ENCODE measurements around the gene FMO5. TPM values are rescaled to one million over a fixed set of nuclear protein-coding genes. Genes with fewer than 3 reads are reported as not detected.

FMO5 gene
- total RNA-seq, 2 experiments from 2014 or later = 1.7 to 3.9 TPM

GRCh38 chr1:147208619-147209018, 16.5 kb downstream of the FMO5 start:
- Histone ChIP-seq H3K27ac (ENCODE audit: low read depth, low read length, poor library complexity, severe bottlenecking) (no peak overlapping the region), H3K9me2 (ENCODE audit: insufficient read depth, low read length) (no peaks in the 10 kb centered on the region), H3K4me1 (ENCODE audit: insufficient read depth, low read length, poor library complexity, severe bottlenecking) (peaks cover 14% of the 10 kb centered on the region), H2AFZ (ENCODE audit: low read length) (no peak overlapping the region), H3K4me3 (ENCODE audit: low read depth, low read length, poor library complexity, severe bottlenecking) (no peak overlapping the region), H4K20me1 (ENCODE audit: insufficient read depth, low read length) (no peaks in the 10 kb centered on the region), H3K9me3 (ENCODE audit: low read length) (no peaks in the 10 kb centered on the region), H3K36me3 (ENCODE audit: insufficient read depth, low read length) (no peaks in the 10 kb centered on the region), H3K79me2 (ENCODE audit: insufficient read depth, low read depth, low read length) (no peaks in the 10 kb centered on the region), H3K4me2 (ENCODE audit: low read length) (no peak overlapping the region)
- intact Hi-C loops (cut with micrococcal nuclease; ENCODE audit: unreplicated experiment) = no loop called here
- TF ChIP-seq CTCF (conservative IDR thresholded peaks at IDR 0.05; ENCODE audit: low read length) (no peak), EZH2phosphoT487 (IDR thresholded peaks at IDR 0.05; ENCODE audit: borderline replicate concordance, low read depth, low read length) (no peak)
- ChIA-PET CTCF (ENCODE audit: unreplicated experiment) (no interaction called here), POLR2A (no interaction called here)
- no peak for DNase-seq (ENCODE audit: low spot score)
- BruUV-seq (replicated peaks) = no TSS peak

- no peaks in the 10 kb centered on the region for H4K20me1 ChIP-seq (ENCODE audit: insufficient read depth, low read length)
- H3K4me3 ChIP-seq (ENCODE audit: low read depth, low read length, poor library complexity, severe bottlenecking) = no peak overlapping the region
- intact Hi-C loops (cut with micrococcal nuclease; ENCODE audit: unreplicated experiment) = no loop called here
- H3K4me1 ChIP-seq (ENCODE audit: insufficient read depth, low read length, poor library complexity, severe bottlenecking) = peaks cover 20% of the 10 kb centered on the region
- no TSS peak for BruUV-seq (replicated peaks)
- H3K9me3 ChIP-seq (ENCODE audit: low read length) = no peaks in the 10 kb centered on the region
- no peak for DNase-seq (ENCODE audit: low spot score)
- CTCF ChIA-PET (ENCODE audit: unreplicated experiment) = no interaction called here
- H3K79me2 ChIP-seq (ENCODE audit: insufficient read depth, low read depth, low read length) = no peaks in the 10 kb centered on the region
- H3K9me2 ChIP-seq (ENCODE audit: insufficient read depth, low read length) = no peaks in the 10 kb centered on the region
- TF ChIP-seq CTCF (conservative IDR thresholded peaks at IDR 0.05; ENCODE audit: low read length) (no peak), EZH2phosphoT487 (IDR thresholded peaks at IDR 0.05; ENCODE audit: borderline replicate concordance, low read depth, low read length) (no peak)
- no peaks in the 10 kb centered on the region for H3K36me3 ChIP-seq (ENCODE audit: insufficient read depth, low read length)
- H2AFZ ChIP-seq (ENCODE audit: low read length) = no peak overlapping the region
- H3K4me2 ChIP-seq (ENCODE audit: low read length) = no peak overlapping the region
- H3K27ac ChIP-seq (ENCODE audit: low read depth, low read length, poor library complexity, severe bottlenecking) = no peak overlapping the region
- POLR2A ChIA-PET = no interaction called here
Measured at GRCh38 chr1:147207192-147207591, 17.9 kb downstream of the FMO5 start.

GRCh38 chr1:147204080-147204479, 21.1 kb downstream of the FMO5 start:
- peak overlapping the region; percentile 2 for H3K4me3 ChIP-seq (ENCODE audit: low read depth, low read length, poor library complexity, severe bottlenecking)
- intact Hi-C loops (cut with micrococcal nuclease; ENCODE audit: unreplicated experiment) = loop anchor here (1.0 kb wide), 1 partner anchor 17 kb away; no protein-coding TSS in a partner anchor
- H3K9me3 ChIP-seq (ENCODE audit: low read length) = no peaks in the 10 kb centered on the region
- peaks cover 20% of the 10 kb centered on the region for H3K4me1 ChIP-seq (ENCODE audit: insufficient read depth, low read length, poor library complexity, severe bottlenecking)
- POLR2A ChIA-PET = interaction anchor here (0.6 kb wide), 1 partner anchor 153 kb away, joined by 4 read pairs; no protein-coding TSS in a partner anchor
- no peaks in the 10 kb centered on the region for H3K9me2 ChIP-seq (ENCODE audit: insufficient read depth, low read length)
- no TSS peak for BruUV-seq (replicated peaks)
- H3K4me2 ChIP-seq (ENCODE audit: low read length) = peak overlapping the region; percentile 53
- no peaks in the 10 kb centered on the region for H3K79me2 ChIP-seq (ENCODE audit: insufficient read depth, low read depth, low read length)
- H3K27ac ChIP-seq (ENCODE audit: low read depth, low read length, poor library complexity, severe bottlenecking) = peak overlapping the region; percentile 40
- H4K20me1 ChIP-seq (ENCODE audit: insufficient read depth, low read length) = no peaks in the 10 kb centered on the region
- CTCF ChIA-PET (ENCODE audit: unreplicated experiment) = no interaction called here
- H3K36me3 ChIP-seq (ENCODE audit: insufficient read depth, low read length) = no peaks in the 10 kb centered on the region
- peak; percentile 47 for DNase-seq (ENCODE audit: low spot score)
- TF ChIP-seq CTCF (conservative IDR thresholded peaks at IDR 0.05; ENCODE audit: low read length) (no peak), EZH2phosphoT487 (IDR thresholded peaks at IDR 0.05; ENCODE audit: borderline replicate concordance, low read depth, low read length) (no peak)
- H2AFZ ChIP-seq (ENCODE audit: low read length) = peak overlapping the region; percentile 29; the same call in 1 of the 2 replicates
